ENCODE measurements around the gene KLHL9.

The KLHL9 gene

DNA sequence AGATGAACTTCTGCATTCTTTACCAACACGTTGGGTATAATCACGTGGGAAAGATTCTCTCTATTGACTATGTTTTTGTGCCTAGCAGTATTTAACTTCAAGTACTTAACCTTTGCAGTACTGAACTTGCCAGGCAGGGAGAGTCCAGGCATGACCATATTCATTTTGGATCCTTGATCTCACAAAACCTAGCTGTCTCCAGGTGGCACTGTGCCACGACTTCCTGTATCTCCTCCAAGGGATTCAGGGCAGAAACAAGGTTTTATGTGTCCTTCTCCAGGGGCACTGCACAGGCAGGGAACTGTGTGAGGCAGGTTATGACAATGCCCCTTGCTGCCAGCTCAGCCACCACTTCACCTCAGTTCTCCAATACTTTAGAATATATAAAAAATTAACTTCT lies 18.3 kb downstream of the KLHL9 start:
- Histone ChIP-seq H3K27ac (ENCODE audit: low read length) (no peak overlapping the region), H3K27me3 (ENCODE audit: control insufficient read depth, insufficient read depth, low read length) (no peaks in the 10 kb centered on the region), H3K4me1 (ENCODE audit: control insufficient read depth, insufficient read depth, low read length) (no peaks in the 10 kb centered on the region), H3K4me3 (ENCODE audit: low read length) (no peak overlapping the region), H3K9me3 (ENCODE audit: control insufficient read depth, insufficient read depth, low read length) (no peaks in the 10 kb centered on the region), H3K36me3 (ENCODE audit: control insufficient read depth, insufficient read depth, low read length) (no peaks in the 10 kb centered on the region)
- DNase-seq (ENCODE audit: low read depth, low spot score), result no peak
- no CpG with 5 or more reads among the region's 3 CpGs for WGBS (ENCODE audit: insufficient coverage, insufficient read length)

GRCh38 chr9:21316032-21316842 lies 19.0 kb downstream of the KLHL9 start:
- H3K36me3 ChIP-seq (ENCODE audit: control insufficient read depth, insufficient read depth, low read length), result no peaks in the 10 kb centered on the region
- DNase-seq (ENCODE audit: low read depth, low spot score), result no peak
- H3K9me3 ChIP-seq (ENCODE audit: control insufficient read depth, insufficient read depth, low read length), result no peaks in the 10 kb centered on the region
- no peak overlapping the region for H3K4me3 ChIP-seq (ENCODE audit: low read length)
- no peak overlapping the region for H3K27ac ChIP-seq (ENCODE audit: low read length)
- no peaks in the 10 kb centered on the region for H3K4me1 ChIP-seq (ENCODE audit: control insufficient read depth, insufficient read depth, low read length)
- WGBS (ENCODE audit: insufficient coverage, insufficient read length), result no CpG with 5 or more reads among the region's 8 CpGs
- H3K27me3 ChIP-seq (ENCODE audit: control insufficient read depth, insufficient read depth, low read length), result no peaks in the 10 kb centered on the region

DNA sequence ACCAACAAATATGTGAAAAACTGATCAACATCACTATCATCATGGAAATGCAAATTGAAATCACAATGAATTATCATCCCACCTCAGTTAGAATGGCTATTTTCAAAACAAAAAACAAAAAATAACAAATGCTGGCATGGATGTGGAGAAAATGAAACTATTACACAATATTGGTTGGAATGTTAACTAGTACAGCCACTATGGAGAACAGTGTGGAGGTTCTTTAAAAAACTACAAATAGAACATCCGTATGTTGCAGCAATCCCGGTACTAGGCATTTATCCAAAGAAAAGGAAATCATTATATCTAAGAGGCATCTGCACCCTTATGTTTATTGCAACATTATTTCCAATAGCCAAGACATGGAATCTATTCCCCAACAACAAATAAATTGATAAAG lies 21.1 kb downstream of the KLHL9 start:
- no peaks in the 10 kb centered on the region for H3K4me1 ChIP-seq (ENCODE audit: control insufficient read depth, insufficient read depth, low read length)
- H3K4me3 ChIP-seq (ENCODE audit: low read length), result no peak overlapping the region
- DNase-seq (ENCODE audit: low read depth, low spot score), result no peak
- no peaks in the 10 kb centered on the region for H3K27me3 ChIP-seq (ENCODE audit: control insufficient read depth, insufficient read depth, low read length)
- no CpG with 5 or more reads among the region's 2 CpGs for WGBS (ENCODE audit: insufficient coverage, insufficient read length)
- no peaks in the 10 kb centered on the region for H3K9me3 ChIP-seq (ENCODE audit: control insufficient read depth, insufficient read depth, low read length)
- H3K36me3 ChIP-seq (ENCODE audit: control insufficient read depth, insufficient read depth, low read length), result no peaks in the 10 kb centered on the region
- no peak overlapping the region for H3K27ac ChIP-seq (ENCODE audit: low read length)

DNA sequence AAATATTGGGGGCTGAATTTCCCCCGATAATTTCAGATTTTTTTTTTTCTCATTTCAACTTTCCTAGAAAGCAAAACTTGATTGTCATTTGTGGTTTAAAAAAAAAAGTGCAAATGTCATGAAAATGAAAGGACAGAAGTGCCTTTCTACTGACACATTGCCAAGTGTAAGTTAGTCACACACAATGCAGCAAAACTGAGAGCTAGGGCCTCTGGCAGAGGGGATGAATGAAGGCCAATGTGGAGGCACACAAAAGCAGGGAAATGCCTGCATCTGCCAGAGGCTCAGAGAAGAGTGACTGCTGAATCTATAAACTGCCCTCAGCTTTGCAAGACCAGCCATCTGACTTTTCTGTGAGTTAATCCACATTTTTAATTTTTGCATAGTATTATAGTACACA lies 23.3 kb downstream of the KLHL9 start:
- Histone ChIP-seq H3K9me3 (ENCODE audit: control insufficient read depth, insufficient read depth, low read length) (no peaks in the 10 kb centered on the region), H3K4me3 (ENCODE audit: low read length) (no peak overlapping the region), H3K36me3 (ENCODE audit: control insufficient read depth, insufficient read depth, low read length) (no peaks in the 10 kb centered on the region), H3K27ac (ENCODE audit: low read length) (no peak overlapping the region), H3K27me3 (ENCODE audit: control insufficient read depth, insufficient read depth, low read length) (no peaks in the 10 kb centered on the region), H3K4me1 (ENCODE audit: control insufficient read depth, insufficient read depth, low read length) (no peaks in the 10 kb centered on the region)
- no peak for DNase-seq (ENCODE audit: low read depth, low spot score)
- WGBS (ENCODE audit: insufficient coverage, insufficient read length), result no CpG with 5 or more reads among the region's 1 CpG

- WGBS (ENCODE audit: insufficient coverage, insufficient read length), result no CpG with 5 or more reads among the region's 2 CpGs
- no peak for DNase-seq (ENCODE audit: low read depth, low spot score)
- Histone ChIP-seq H3K27ac (ENCODE audit: low read length) (no peak within 1 kb of the TSS), H3K4me3 (ENCODE audit: low read length) (no peak within 1 kb of the TSS), H3K9me3 (ENCODE audit: control insufficient read depth, insufficient read depth, low read length) (no peaks in the 10 kb centered on the region), H3K36me3 (ENCODE audit: control insufficient read depth, insufficient read depth, low read length) (no peaks in the 10 kb centered on the region), H3K27me3 (ENCODE audit: control insufficient read depth, insufficient read depth, low read length) (no peaks in the 10 kb centered on the region), H3K4me1 (ENCODE audit: control insufficient read depth, insufficient read depth, low read length) (no peaks in the 10 kb centered on the region)
Observed at GRCh38 chr9:21305213-21305612, 30.0 kb downstream of the KLHL9 start, which contains the start of gene IFNA5. Gene IFNA5 (minus strand): TSS chr9:21305313. CDS start chr9:21305256, 57 bp downstream.

DNA sequence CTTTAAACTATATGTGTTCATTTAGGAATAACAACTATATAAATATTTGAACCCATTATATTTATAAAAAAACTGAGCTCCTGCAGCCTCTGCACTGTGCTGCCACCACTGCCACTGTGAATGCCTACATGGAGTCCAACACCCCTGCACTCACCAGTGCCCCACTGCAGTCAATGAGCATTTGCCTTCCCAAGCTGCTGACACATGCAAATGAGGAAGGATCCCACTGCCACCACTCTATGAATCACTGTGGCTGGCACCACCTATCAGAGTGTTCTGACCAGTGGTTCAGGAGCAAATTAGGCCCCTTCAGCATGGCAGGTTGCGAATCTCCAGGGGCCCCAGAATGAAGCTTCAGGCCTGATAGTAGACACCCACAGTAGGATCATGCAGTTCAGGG lies 39.2 kb downstream of the KLHL9 start:
- Histone ChIP-seq H3K9me3 (ENCODE audit: control insufficient read depth, insufficient read depth, low read length) (no peaks in the 10 kb centered on the region), H3K4me1 (ENCODE audit: control insufficient read depth, insufficient read depth, low read length) (no peaks in the 10 kb centered on the region), H3K36me3 (ENCODE audit: control insufficient read depth, insufficient read depth, low read length) (no peaks in the 10 kb centered on the region), H3K4me3 (ENCODE audit: low read length) (no peak overlapping the region), H3K27ac (ENCODE audit: low read length) (no peak overlapping the region), H3K27me3 (ENCODE audit: control insufficient read depth, insufficient read depth, low read length) (no peaks in the 10 kb centered on the region)
- no CpG with 5 or more reads among the region's 1 CpG for WGBS (ENCODE audit: insufficient coverage, insufficient read length)
- no peak for DNase-seq (ENCODE audit: low read depth, low spot score)

GRCh38 chr9:21294904-21295538 lies 40.2 kb downstream of the KLHL9 start:
- H3K4me3 ChIP-seq (ENCODE audit: low read length), result no peak overlapping the region
- H3K27me3 ChIP-seq (ENCODE audit: control insufficient read depth, insufficient read depth, low read length), result no peaks in the 10 kb centered on the region
- no peak for DNase-seq (ENCODE audit: low read depth, low spot score)

GRCh38 chr9:21294364-21294774 lies 40.8 kb downstream of the KLHL9 start:
- H3K4me1 ChIP-seq (ENCODE audit: control insufficient read depth, insufficient read depth, low read length), result no peaks in the 10 kb centered on the region
- DNase-seq (ENCODE audit: low read depth, low spot score), result no peak
- H3K27ac ChIP-seq (ENCODE audit: low read length), result no peak overlapping the region

More at GRCh38 chr9:21294904-21295538, 40.2 kb downstream of the KLHL9 start:
- WGBS (ENCODE audit: insufficient coverage, insufficient read length), result 100% methylated on average over 1 of the region's 6 CpGs
- Histone ChIP-seq H3K27ac (ENCODE audit: low read length) (no peak overlapping the region), H3K36me3 (ENCODE audit: control insufficient read depth, insufficient read depth, low read length) (no peaks in the 10 kb centered on the region), H3K9me3 (ENCODE audit: control insufficient read depth, insufficient read depth, low read length) (no peaks in the 10 kb centered on the region), H3K4me1 (ENCODE audit: control insufficient read depth, insufficient read depth, low read length) (no peaks in the 10 kb centered on the region)

DNA sequence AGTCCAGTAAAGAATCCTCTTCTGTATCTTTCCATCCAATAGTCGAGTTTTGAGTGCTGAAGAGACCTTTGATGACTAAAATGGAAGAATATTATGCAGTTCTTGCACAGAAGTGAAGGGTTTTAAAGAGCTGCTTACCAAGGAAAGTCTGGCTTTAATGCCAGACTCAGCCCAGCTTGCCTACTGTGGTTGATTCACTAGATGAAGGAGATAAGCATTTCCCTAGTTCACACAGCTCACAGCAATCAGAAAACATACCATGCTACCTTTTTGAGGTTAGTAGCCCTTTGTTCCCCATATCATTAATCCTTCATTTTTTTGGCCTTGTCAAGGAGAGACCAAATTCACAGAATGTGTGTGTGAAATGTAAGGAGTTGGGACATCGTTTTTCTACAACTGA lies 45.4 kb downstream of the KLHL9 start:
- no peaks in the 10 kb centered on the region for H3K4me1 ChIP-seq (ENCODE audit: control insufficient read depth, insufficient read depth, low read length)
- H3K27ac ChIP-seq (ENCODE audit: low read length), result no peak overlapping the region
- no CpG with 5 or more reads among the region's 2 CpGs for WGBS (ENCODE audit: insufficient coverage, insufficient read length)
- H3K9me3 ChIP-seq (ENCODE audit: control insufficient read depth, insufficient read depth, low read length), result no peaks in the 10 kb centered on the region
- no peaks in the 10 kb centered on the region for H3K27me3 ChIP-seq (ENCODE audit: control insufficient read depth, insufficient read depth, low read length)
- no peaks in the 10 kb centered on the region for H3K36me3 ChIP-seq (ENCODE audit: control insufficient read depth, insufficient read depth, low read length)
- no peak for DNase-seq (ENCODE audit: low read depth, low spot score)
- H3K4me3 ChIP-seq (ENCODE audit: low read length), result no peak overlapping the region

More at GRCh38 chr9:21294364-21294774, 40.8 kb downstream of the KLHL9 start:
- Histone ChIP-seq H3K36me3 (ENCODE audit: control insufficient read depth, insufficient read depth, low read length) (no peaks in the 10 kb centered on the region), H3K9me3 (ENCODE audit: control insufficient read depth, insufficient read depth, low read length) (no peaks in the 10 kb centered on the region), H3K4me3 (ENCODE audit: low read length) (no peak overlapping the region), H3K27me3 (ENCODE audit: control insufficient read depth, insufficient read depth, low read length) (no peaks in the 10 kb centered on the region)
- WGBS (ENCODE audit: insufficient coverage, insufficient read length), result no CpG with 5 or more reads among the region's 1 CpG

- H3K4me3 ChIP-seq (ENCODE audit: low read length), result no peak overlapping the region
- H3K27ac ChIP-seq (ENCODE audit: low read length), result no peak overlapping the region
- no peaks in the 10 kb centered on the region for H3K27me3 ChIP-seq (ENCODE audit: control insufficient read depth, insufficient read depth, low read length)
- no peaks in the 10 kb centered on the region for H3K9me3 ChIP-seq (ENCODE audit: control insufficient read depth, insufficient read depth, low read length)
- H3K36me3 ChIP-seq (ENCODE audit: control insufficient read depth, insufficient read depth, low read length), result no peaks in the 10 kb centered on the region
- H3K4me1 ChIP-seq (ENCODE audit: control insufficient read depth, insufficient read depth, low read length), result no peaks in the 10 kb centered on the region
- DNase-seq (ENCODE audit: low read depth, low spot score), result no peak
- no CpG with 5 or more reads among the region's 3 CpGs for WGBS (ENCODE audit: insufficient coverage, insufficient read length)
Observed at GRCh38 chr9:21287280-21287679, 47.9 kb downstream of the KLHL9 start.

Data from iPS DF 6.9 (cell line).